Right lobe of liver (tissue), 6 donors: ENCODE measurements around the gene TCF4. TPM values are rescaled to one million over a fixed set of nuclear protein-coding genes. Genes with fewer than 3 reads are reported as not detected.
A peak's percentile ranks its signal among the peaks of the same experiment; 100 is the strongest.

ENCODE experiments used
- ATAC-seq, 4 donors: fragments of 200-7000 bp; cut with Tn5 transposase; one replicate each; pipeline ENCODE4 v1.9.1; 2020; ENCODE audit warnings: mild to moderate bottlenecking in 4 of 4, moderate library complexity in 4 of 4
- DNase-seq, 3 donors: peaks; one replicate each; pipeline ENCODE4 v3.0.0-alpha.2; 2020
- H3K27ac ChIP-seq, 3 donors: fragments of 200-600 bp; one replicate each; pipeline ENCODE4 v1.8.0; 2022
- H3K27me3 ChIP-seq, 2 donors: fragments of 200-600 bp; one replicate each; pipeline ENCODE4 v1.8.0; 2022
- H3K36me3 ChIP-seq, 4 donors: fragments of 200-600 bp; sonication (generic) in 1 of 4; one replicate each; pipeline versions ENCODE4 v1.5.1 to v1.8.0; 2017 to 2022; ENCODE audit warnings: control low read depth in 1 of 4
- H3K4me1 ChIP-seq, 4 donors: fragments of 200-600 bp; sonication (generic) in 1 of 4; one replicate each; pipeline versions ENCODE4 v1.5.1 to v1.8.0; 2017 to 2022; ENCODE audit warnings: control low read depth in 1 of 4
- H3K4me3 ChIP-seq, 3 donors: fragments of 200-600 bp; one replicate each; pipeline ENCODE4 v1.8.0; 2022
- H3K9me3 ChIP-seq, 4 donors: fragments of 200-600 bp; sonication (generic) in 1 of 4; one replicate each; pipeline versions ENCODE4 v1.5.1 to v1.8.0; 2017 to 2022; ENCODE audit warnings: control low read depth in 1 of 4
- POLR2A ChIP-seq: fragments of 450-650 bp; IDR thresholded peaks from one replicate; pipeline ENCODE4 v1.6.1; 2017; ENCODE audit warnings: antibody characterized with exemption, mild to moderate bottlenecking
- WGBS: methylation state at CpG from one replicate; pipeline ENCODE4 v1.1.6; 2018; ENCODE audit warnings: low coverage, low lambda C conversion rate; ENCODE audit not compliant: insufficient coverage; ENCODE audit errors: missing lambda C conversion rate; 5-methylcytosine and 5-hydroxymethylcytosine counted together
- intact Hi-C, 2 donors: fragments of 100-400 bp; cut with DNase I; formaldehyde crosslinking; loops; one replicate each; pipeline versions ENCODE4 v1.11.2 to v1.14.1; 2022
- total RNA-seq, 6 experiments: library from RNA; depleted of rRNA in 2 of 6; stranded (reverse); fragments of >200 nt in 2 of 6; fragmentation: NEBNext Ultra II Directional in 3 of 6; extraction: Animal tissue kit (Norgen Biotek cat#: 25700) in 3 of 6; gene quantifications; one replicate each; pipeline versions ENCODE4 v1.1.0 to v1.2.4, GENCODE V29; 2016 to 2023
- TF ChIP-seq, protein P1 (sequence below), 4 donors: fragments of 200-600 bp in 3 of 4; fragments of 450-650 bp in 1 of 4; IDR thresholded peaks; one replicate each; pipeline versions ENCODE4 v1.5.1 to v1.8.0; 2016 to 2022; ENCODE audit warnings: antibody characterized with exemption in 4 of 4, mild to moderate bottlenecking in 2 of 4
- donor health status: DM: no; HTN: yes; CAD: no.
- donor health status: DM: no; HTN: no; CAD: no.
- donor health status: DM: no; HTN: no; CAD: no.
- donor health status: DM: no; HTN: yes; CAD: no.
- donor health status: DM: no; HTN: yes; CAD: no.

TCF4 gene
- total RNA-seq, 6 experiments from 2014 or later: 8.1 to 19.5 (median 10.4) TPM

DNA sequence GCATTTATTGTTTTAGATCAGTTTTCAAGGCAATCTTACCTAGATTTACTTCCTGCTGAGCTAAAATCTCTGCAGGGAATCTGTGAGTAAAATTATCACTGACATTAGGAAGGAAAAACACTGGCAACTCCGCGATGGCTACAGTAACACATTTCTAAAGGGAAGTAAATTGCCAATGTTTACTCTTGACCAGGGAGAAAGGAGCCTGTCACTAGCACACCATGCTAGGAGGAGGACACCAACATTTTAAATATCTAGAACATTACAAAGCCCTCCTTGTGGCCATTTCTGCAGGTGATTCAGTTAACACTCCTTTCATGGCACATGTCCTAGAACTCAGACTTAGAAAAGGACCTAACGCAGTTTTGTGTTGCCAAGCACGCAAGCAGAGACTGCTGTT lies 58.4 kb downstream of the TCF4 start:
- ATAC-seq: no peak
- intact Hi-C loops: no loop called here

DNA sequence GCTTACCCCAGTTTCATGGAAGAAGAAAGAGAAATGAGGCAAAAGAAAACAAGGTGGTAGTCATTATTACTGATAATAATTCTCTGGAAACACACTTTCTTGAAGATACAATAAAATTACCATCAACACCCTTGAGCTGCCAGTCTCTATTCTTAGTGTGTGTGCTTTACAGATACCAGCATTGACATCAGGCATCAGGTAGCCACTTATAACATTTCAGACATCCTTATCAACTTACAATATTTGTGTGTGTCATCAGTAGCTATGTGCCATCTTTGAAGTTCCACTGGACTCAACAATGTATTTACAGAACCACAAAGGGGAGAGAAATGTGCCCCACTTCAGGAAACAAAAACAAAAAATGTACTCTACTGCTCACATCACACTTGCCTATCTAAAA lies 62.1 kb downstream of the TCF4 start:
- Histone ChIP-seq H3K36me3 (no peaks in the 10 kb centered on the region), H3K4me1 (no peaks in the 10 kb centered on the region), H3K27ac (no peak overlapping the region), H3K9me3 (no peaks in the 10 kb centered on the region), H3K4me3 (no peak overlapping the region), H3K27me3 (no peaks in the 10 kb centered on the region)
- no peak for ATAC-seq
- no peak for DNase-seq
- intact Hi-C loops: no loop called here
- no peak for TF ChIP-seq POLR2A
- TF ChIP-seq, protein P1, sequence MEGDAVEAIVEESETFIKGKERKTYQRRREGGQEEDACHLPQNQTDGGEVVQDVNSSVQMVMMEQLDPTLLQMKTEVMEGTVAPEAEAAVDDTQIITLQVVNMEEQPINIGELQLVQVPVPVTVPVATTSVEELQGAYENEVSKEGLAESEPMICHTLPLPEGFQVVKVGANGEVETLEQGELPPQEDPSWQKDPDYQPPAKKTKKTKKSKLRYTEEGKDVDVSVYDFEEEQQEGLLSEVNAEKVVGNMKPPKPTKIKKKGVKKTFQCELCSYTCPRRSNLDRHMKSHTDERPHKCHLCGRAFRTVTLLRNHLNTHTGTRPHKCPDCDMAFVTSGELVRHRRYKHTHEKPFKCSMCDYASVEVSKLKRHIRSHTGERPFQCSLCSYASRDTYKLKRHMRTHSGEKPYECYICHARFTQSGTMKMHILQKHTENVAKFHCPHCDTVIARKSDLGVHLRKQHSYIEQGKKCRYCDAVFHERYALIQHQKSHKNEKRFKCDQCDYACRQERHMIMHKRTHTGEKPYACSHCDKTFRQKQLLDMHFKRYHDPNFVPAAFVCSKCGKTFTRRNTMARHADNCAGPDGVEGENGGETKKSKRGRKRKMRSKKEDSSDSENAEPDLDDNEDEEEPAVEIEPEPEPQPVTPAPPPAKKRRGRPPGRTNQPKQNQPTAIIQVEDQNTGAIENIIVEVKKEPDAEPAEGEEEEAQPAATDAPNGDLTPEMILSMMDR (IDR thresholded peaks at IDR 0.05): no peak

More for the DNA sequence above, 58.4 kb downstream of the TCF4 start:
- 61% methylated on average over 4 of the region's 4 CpGs for WGBS
- Histone ChIP-seq H3K9me3 (no peaks in the 10 kb centered on the region), H3K36me3 (no peaks in the 10 kb centered on the region), H3K27me3 (no peaks in the 10 kb centered on the region), H3K4me1 (no peaks in the 10 kb centered on the region), H3K27ac (no peak overlapping the region), H3K4me3 (no peak overlapping the region)
- TF ChIP-seq POLR2A: no peak
- TF ChIP-seq, protein P1 (IDR thresholded peaks at IDR 0.05): no peak
- no peak for DNase-seq

DNA sequence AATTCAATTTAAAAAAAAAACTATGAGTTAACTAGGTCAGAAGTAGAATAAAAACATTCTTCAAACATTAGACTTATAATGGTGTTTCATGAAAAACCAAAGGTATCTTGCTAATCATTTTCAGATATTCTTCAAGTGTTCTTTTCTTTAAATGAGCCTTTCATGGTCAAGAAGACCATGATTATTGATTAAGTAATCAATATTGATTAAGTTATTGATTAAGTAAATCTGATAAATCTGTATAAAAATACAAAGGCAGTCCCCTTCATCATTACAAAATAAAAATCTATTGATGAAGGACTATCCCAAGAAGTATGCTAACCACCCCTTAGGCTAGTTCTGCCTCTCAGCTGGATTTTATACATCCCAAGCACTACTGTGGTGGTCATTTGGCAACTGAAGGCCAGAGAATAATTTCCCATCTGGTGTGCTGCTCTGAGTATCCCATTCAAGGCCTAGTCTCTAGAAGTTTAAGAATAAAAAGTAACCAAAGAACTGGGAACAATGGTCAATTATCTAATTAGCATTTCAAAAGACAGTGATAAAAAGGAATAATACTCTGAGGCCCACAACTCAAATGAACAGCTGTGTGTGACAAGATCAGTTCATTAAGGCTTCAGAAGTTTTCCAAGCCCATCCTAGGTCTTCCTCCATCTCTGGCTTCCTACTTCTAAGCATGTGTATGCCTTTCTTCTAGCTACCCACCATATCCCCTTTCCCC lies 63.5 kb downstream of the TCF4 start:
- H3K36me3 ChIP-seq: no peaks in the 10 kb centered on the region
- no peak overlapping the region for H3K4me3 ChIP-seq
- H3K4me1 ChIP-seq: no peaks in the 10 kb centered on the region
- no peaks in the 10 kb centered on the region for H3K9me3 ChIP-seq
- intact Hi-C loops: no loop called here
- no peak for ATAC-seq
- no peak for DNase-seq
- TF ChIP-seq, protein P1 (IDR thresholded peaks at IDR 0.05): no peak
- H3K27ac ChIP-seq: no peak overlapping the region
- H3K27me3 ChIP-seq: no peaks in the 10 kb centered on the region

DNA sequence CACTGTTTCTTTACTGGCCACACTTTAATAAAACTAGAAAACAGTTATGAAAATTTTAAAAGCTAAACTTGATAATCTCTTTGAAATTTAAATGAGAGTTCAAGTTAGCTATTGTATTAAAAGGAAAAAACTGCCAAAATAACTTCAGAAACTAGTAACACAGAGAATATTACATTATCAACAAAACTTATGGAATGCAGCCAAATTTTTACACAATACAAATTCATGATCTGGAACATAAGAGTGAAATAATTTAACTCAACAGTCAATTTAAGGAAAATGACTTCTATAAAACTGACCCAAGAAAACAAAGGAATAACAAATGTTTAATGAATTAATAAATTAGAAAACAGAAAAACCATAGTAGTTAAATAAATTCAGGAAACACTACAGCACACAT lies 65.0 kb downstream of the TCF4 start:
- H3K4me1 ChIP-seq: no peaks in the 10 kb centered on the region
- no peaks in the 10 kb centered on the region for H3K27me3 ChIP-seq
- no peaks in the 10 kb centered on the region for H3K9me3 ChIP-seq
- TF ChIP-seq POLR2A: no peak
- TF ChIP-seq, protein P1 (IDR thresholded peaks at IDR 0.05): no peak
- DNase-seq (no peak), ATAC-seq (no peak)
- H3K27ac ChIP-seq: no peak overlapping the region
- H3K36me3 ChIP-seq: no peaks in the 10 kb centered on the region
- no peak overlapping the region for H3K4me3 ChIP-seq
- intact Hi-C loops: no loop called here

DNA sequence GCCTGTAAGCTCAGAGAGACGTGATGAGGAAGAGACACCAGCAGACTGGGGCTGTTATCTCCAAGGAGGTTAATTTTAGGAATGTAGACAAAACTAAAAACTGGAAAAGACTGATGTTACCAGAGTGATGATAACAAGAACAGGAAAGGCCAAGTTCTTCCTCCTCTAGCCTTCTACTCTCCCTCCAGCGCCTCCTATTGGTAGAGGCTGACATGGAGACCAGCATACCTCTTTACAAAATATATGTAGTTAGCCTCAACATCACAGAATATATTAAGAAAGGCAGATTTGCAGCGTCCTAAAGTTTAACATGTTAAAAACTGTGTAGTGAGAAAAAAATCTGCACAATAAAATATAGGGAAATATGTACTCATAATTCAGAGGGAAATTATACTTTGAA lies 66.0 kb downstream of the TCF4 start:
- intact Hi-C loops: no loop called here
- Histone ChIP-seq H3K36me3 (no peaks in the 10 kb centered on the region), H3K9me3 (no peaks in the 10 kb centered on the region), H3K27me3 (no peaks in the 10 kb centered on the region), H3K4me3 (no peak overlapping the region), H3K4me1 (no peaks in the 10 kb centered on the region), H3K27ac (no peak overlapping the region)
- peak in 2 of 4 donors; percentile 16 to 40 for ATAC-seq
- WGBS: 43% methylated on average over 3 of the region's 3 CpGs
- TF ChIP-seq POLR2A: no peak
- TF ChIP-seq, protein P1 (IDR thresholded peaks at IDR 0.05): peak; percentile 19 to 31 (median 24)
- no peak for DNase-seq
